ENCODE results near the gene ACTR6. TPM values are rescaled to one million over a fixed set of nuclear protein-coding genes. Genes with fewer than 3 reads are reported as not detected.

ACTR6 gene
- total and polyA plus RNA-seq, 10 of the 15 experiments (the other 5 are each of a cell fraction or from before 2014, with no cell fraction given), result 17.4 to 62.4 (median 40.5) TPM

- TF ChIP-seq WRNIP1 (IDR thresholded peaks at IDR 0.05; ENCODE audit: borderline replicate concordance, low read depth, low read length), result no peak
- TF ChIP-seq MAX (IDR thresholded peaks at IDR 0.05; ENCODE audit: low read depth, low read length), result no peak
- TF ChIP-seq ZNF207 (IDR thresholded peaks at IDR 0.05; ENCODE audit: borderline replicate concordance), result no peak
- TF ChIP-seq SRF (IDR thresholded peaks at IDR 0.05; ENCODE audit: low read depth in 2 of 2, low read length in 2 of 2), result no peak
Observed at GRCh38 chr12:100189636-100190394, 10.8 kb upstream of the ACTR6 start (continued).

GRCh38 chr12:100193085-100193484 is 7.5 kb upstream of the ACTR6 start:
- H3K79me2 ChIP-seq (ENCODE audit: control insufficient read depth, insufficient read depth, low read length), result no peaks in the 10 kb centered on the region
- 100% methylated on average over 1 of the region's 1 CpG for WGBS (ENCODE audit: insufficient coverage, insufficient replicate concordance, low lambda C conversion rate, missing lambda C conversion rate)
- POLR2A ChIA-PET, result no interaction called here

More at GRCh38 chr12:100193085-100193484, 7.5 kb upstream of the ACTR6 start:
- CTCF ChIA-PET, result interaction anchor here (0.8 to 1.0 kb wide), 2 partner anchors 57 to 79 kb away, joined by 3 to 4 read pairs; no protein-coding TSS in a partner anchor
- intact Hi-C loops (cut with micrococcal nuclease; ENCODE audit: unreplicated experiment) (no loop called here), in situ Hi-C loops (cut with MboI) (no loop called here)
- Histone ChIP-seq H4K20me1 (ENCODE audit: control insufficient read depth, insufficient read depth) (no peaks in the 10 kb centered on the region), H3K4me3 (no peak overlapping the region), H3K9ac (ENCODE audit: control insufficient read depth, insufficient read depth, low read length) (no peak overlapping the region), H3K27me3 (replicated peaks in 1 of 2; ENCODE audit: control insufficient read depth in 2 of 2, insufficient read depth in 2 of 2, low read length in 1 of 2) (no peaks in the 10 kb centered on the region), H3K27ac (ENCODE audit: control insufficient read depth, insufficient read depth) (no peak overlapping the region), H3K4me2 (ENCODE audit: control insufficient read depth, insufficient read depth) (no peak overlapping the region), H3K9me3 (replicated peaks; ENCODE audit: control insufficient read depth, insufficient read depth, low read length) (no peaks in the 10 kb centered on the region; the same call in 2 of the 3 replicates), H3K4me1 (ENCODE audit: control insufficient read depth, insufficient read depth, low read length) (no peaks in the 10 kb centered on the region; the same call in none of the 2 replicates), H3K36me3 (ENCODE audit: control insufficient read depth in 2 of 2, insufficient read depth in 2 of 2, low read length in 1 of 2) (peaks cover 0 to 4% of the 10 kb centered on the region in 2 experiments; a peak in 2 of 4 replicates), H2AFZ (ENCODE audit: control insufficient read depth, low read depth, low read length) (no peak overlapping the region)
- DNase-seq (ENCODE audit: low read depth, low spot score) (no peak), FAIRE-seq (no peak), ATAC-seq (no peak)
- RAD21 ChIA-PET (ENCODE audit: unreplicated experiment), result no interaction called here
- SMC1A ChIA-PET (ENCODE audit: uncharacterized antibody, unreplicated experiment), result interaction anchor here (1.1 to 1.5 kb wide), 2 partner anchors 10 to 29 kb away, joined by 3 to 4 read pairs; no protein-coding TSS in a partner anchor
- no peak for TF ChIP-seq MAX (IDR thresholded peaks at IDR 0.05; ENCODE audit: low read depth, low read length)
- no peak for TF ChIP-seq RB1 (IDR thresholded peaks at IDR 0.05; ENCODE audit: borderline replicate concordance)
- no peak for TF ChIP-seq CEBPZ (IDR thresholded peaks at IDR 0.05; ENCODE audit: low read depth, low read length)
- no peak for TF ChIP-seq SIX5 (IDR thresholded peaks at IDR 0.05; ENCODE audit: low read depth, low read length, severe bottlenecking)
- no peak for TF ChIP-seq KAT2A (conservative IDR thresholded peaks at IDR 0.05; ENCODE audit: control insufficient read depth, low read depth, low read length)
- TF ChIP-seq MTA2 (IDR thresholded peaks at IDR 0.05; ENCODE audit: low read depth), result no peak
- TF ChIP-seq, protein P1, sequence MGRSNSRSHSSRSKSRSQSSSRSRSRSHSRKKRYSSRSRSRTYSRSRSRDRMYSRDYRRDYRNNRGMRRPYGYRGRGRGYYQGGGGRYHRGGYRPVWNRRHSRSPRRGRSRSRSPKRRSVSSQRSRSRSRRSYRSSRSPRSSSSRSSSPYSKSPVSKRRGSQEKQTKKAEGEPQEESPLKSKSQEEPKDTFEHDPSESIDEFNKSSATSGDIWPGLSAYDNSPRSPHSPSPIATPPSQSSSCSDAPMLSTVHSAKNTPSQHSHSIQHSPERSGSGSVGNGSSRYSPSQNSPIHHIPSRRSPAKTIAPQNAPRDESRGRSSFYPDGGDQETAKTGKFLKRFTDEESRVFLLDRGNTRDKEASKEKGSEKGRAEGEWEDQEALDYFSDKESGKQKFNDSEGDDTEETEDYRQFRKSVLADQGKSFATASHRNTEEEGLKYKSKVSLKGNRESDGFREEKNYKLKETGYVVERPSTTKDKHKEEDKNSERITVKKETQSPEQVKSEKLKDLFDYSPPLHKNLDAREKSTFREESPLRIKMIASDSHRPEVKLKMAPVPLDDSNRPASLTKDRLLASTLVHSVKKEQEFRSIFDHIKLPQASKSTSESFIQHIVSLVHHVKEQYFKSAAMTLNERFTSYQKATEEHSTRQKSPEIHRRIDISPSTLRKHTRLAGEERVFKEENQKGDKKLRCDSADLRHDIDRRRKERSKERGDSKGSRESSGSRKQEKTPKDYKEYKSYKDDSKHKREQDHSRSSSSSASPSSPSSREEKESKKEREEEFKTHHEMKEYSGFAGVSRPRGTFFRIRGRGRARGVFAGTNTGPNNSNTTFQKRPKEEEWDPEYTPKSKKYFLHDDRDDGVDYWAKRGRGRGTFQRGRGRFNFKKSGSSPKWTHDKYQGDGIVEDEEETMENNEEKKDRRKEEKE (IDR thresholded peaks at IDR 0.05), result no peak
- no peak for TF ChIP-seq CHD1 (IDR thresholded peaks at IDR 0.05; ENCODE audit: low read depth, low read length)
- TF ChIP-seq ZSCAN29 (IDR thresholded peaks at IDR 0.05), result no peak
- TF ChIP-seq ETV6 (conservative IDR thresholded peaks at IDR 0.05 in 1 of 2, IDR thresholded peaks at IDR 0.05 in 1 of 2; ENCODE audit: borderline replicate concordance in 1 of 2, low read depth in 1 of 2), result no peak
- BruUV-seq (replicated peaks), result no TSS peak

All from GM12878 (cell line).